ENCODE measurements around the gene SMIM15. TPM values are rescaled to one million over a fixed set of nuclear protein-coding genes. Genes with fewer than 3 reads are reported as not detected.

The SMIM15 gene
- total RNA-seq, 1 donor from 2014 or later, result 60.4 TPM

Other genes starting within 250 kb of the SMIM15 start
- 8.2 and 15.4 TPM in 2 replicates for gene ERCC8, start 217.4 kb downstream of the SMIM15 start, total RNA-seq (ENCODE audit: low replicate concordance)
- 22.1 and 27.5 TPM in 2 replicates for gene NDUFAF2, start 217.3 kb downstream of the SMIM15 start, total RNA-seq (ENCODE audit: low replicate concordance)
- gene ZSWIM6, start 169.8 kb upstream of the SMIM15 start, total RNA-seq (ENCODE audit: low replicate concordance), result 22.4 and 24.6 TPM in 2 replicates

Data from type B pancreatic cell (in vitro differentiated cells).